ENCODE data around the gene DGKI.

GRCh38 chr7:137895301-137896221 is 48.8 kb upstream of the DGKI start:
- no peak for TF ChIP-seq CTCF (IDR thresholded peaks at IDR 0.05 in 2 of 3, conservative IDR thresholded peaks at IDR 0.05 in 1 of 3; ENCODE audit: borderline replicate concordance in 1 of 3, insufficient read depth in 1 of 3, low read depth in 2 of 3, low read length in 2 of 3)
- TF ChIP-seq MAX (IDR thresholded peaks at IDR 0.05), result no peak
- no peak for TF ChIP-seq TCF7L2 (IDR thresholded peaks at IDR 0.05; ENCODE audit: borderline replicate concordance, extremely low read depth, insufficient read depth, insufficient read length)
- no peak for TF ChIP-seq ZNF274 (IDR thresholded peaks at IDR 0.05; ENCODE audit: low read depth, low read length)
- TF ChIP-seq RAD21 (IDR thresholded peaks at IDR 0.05; ENCODE audit: low read depth), result no peak
- no peak for TF ChIP-seq EZH2phosphoT487 (IDR thresholded peaks at IDR 0.05; ENCODE audit: borderline replicate concordance)
- TF ChIP-seq POLR2AphosphoS5 (IDR thresholded peaks at IDR 0.05; ENCODE audit: low read depth, low read length), result no peak
- TF ChIP-seq SP1 (IDR thresholded peaks at IDR 0.05; ENCODE audit: low read depth), result no peak
- no peak for TF ChIP-seq REST (IDR thresholded peaks at IDR 0.05; ENCODE audit: low read depth)
- TF ChIP-seq CEBPB (IDR thresholded peaks at IDR 0.05; ENCODE audit: low read depth), result no peak
- no peak for TF ChIP-seq POLR2A (IDR thresholded peaks at IDR 0.05; ENCODE audit: borderline replicate concordance, extremely low read depth, insufficient read depth, insufficient read length)
- TF ChIP-seq EZH2 (IDR thresholded peaks at IDR 0.05), result no peak
- no peak for TF ChIP-seq YY1 (IDR thresholded peaks at IDR 0.05; ENCODE audit: extremely low read depth, insufficient replicate concordance, low read depth, low read length)
- no peak for TF ChIP-seq CBX3 (IDR thresholded peaks at IDR 0.05; ENCODE audit: low read depth)

Data from HCT116 (cell line).